Body of pancreas (tissue), 4 donors: ENCODE measurements around the gene MAPK8IP2.

ENCODE experiments used
- CTCF ChIP-seq, 7 experiments: fragments of 450-650 bp in 4 of 7; fragments of 200-600 bp in 3 of 7; sonication (generic) in 3 of 7; IDR thresholded peaks; one replicate each; pipeline ENCODE4 v1.5.1; 2016 to 2019; ENCODE audit warnings: antibody characterized with exemption in 7 of 7
- POLR2A ChIP-seq, 3 donors: fragments of 450-650 bp; IDR thresholded peaks; one replicate each; pipeline ENCODE4 v1.6.1; 2016; ENCODE audit warnings: antibody characterized with exemption in 3 of 3, mild to moderate bottlenecking in 2 of 3

- TF ChIP-seq CTCF (IDR thresholded peaks at IDR 0.05) (no peak), POLR2A (IDR thresholded peaks at IDR 0.05) (no peak)
These were observed 52.7 kb downstream of the MAPK8IP2 start for GRCh38 chr22:50653256-50653655.
